HepG2 (cell line): Measurements from ENCODE around the gene PITRM1. TPM values are rescaled to one million over a fixed set of nuclear protein-coding genes. Genes with fewer than 3 reads are reported as not detected.

ENCODE experiments used
- BRCA1 ChIP-seq: sonication (generic); formaldehyde crosslinking; IDR thresholded peaks from 2 replicates; pipeline ENCODE4 v1.4.0; 2020; ENCODE audit warnings: missing genetic modification reagents
- EHMT2 ChIP-seq: fragments of 200-600 bp; sonication (generic); IDR thresholded peaks from 2 replicates; pipeline ENCODE4 v1.7.0; 2017; ENCODE audit warnings: antibody characterized with exemption, low read depth, low read length, borderline replicate concordance
- ELK4 ChIP-seq: sonication (generic); formaldehyde crosslinking; IDR thresholded peaks from 2 replicates; pipeline ENCODE4 v1.9.0; 2021; ENCODE audit warnings: missing genetic modification reagents, borderline replicate concordance
- FOXK2 ChIP-seq: fragments of 450-650 bp; IDR thresholded peaks from 2 replicates; pipeline ENCODE4 v1.6.1; 2016
- HES4 ChIP-seq: sonication (generic); formaldehyde crosslinking; IDR thresholded peaks from 2 replicates; pipeline ENCODE4 v1.9.0; 2021; ENCODE audit warnings: mild to moderate bottlenecking, missing genetic modification reagents, borderline replicate concordance
- KDM1A ChIP-seq: IDR thresholded peaks from 2 replicates; pipeline ENCODE4 v1.6.1; 2016; ENCODE audit warnings: missing compliant biosample characterization
- RARA ChIP-seq: IDR thresholded peaks from 2 replicates; pipeline ENCODE4 v1.6.1; 2016; ENCODE audit warnings: missing genetic modification reagents, missing compliant biosample characterization
- RFX3 ChIP-seq: IDR thresholded peaks from 2 replicates; pipeline ENCODE4 v1.6.1; 2016; ENCODE audit warnings: missing biosample characterization, missing genetic modification reagents
- SNRNP70 ChIP-seq: fragments of 200-400 bp; formaldehyde crosslinking; IDR thresholded peaks from 2 replicates; pipeline ENCODE4 v1.6.1; 2017; ENCODE audit warnings: mild to moderate bottlenecking, low read depth, low read length, moderate library complexity
- TSC22D2 ChIP-seq: sonication (generic); formaldehyde crosslinking; IDR thresholded peaks from 2 replicates; pipeline ENCODE4 v1.5.1; 2020; ENCODE audit warnings: missing genetic modification reagents, mild to moderate bottlenecking, borderline replicate concordance
- YY1 ChIP-seq: IDR thresholded peaks from 2 replicates; pipeline ENCODE4 v1.6.1; 2011; ENCODE audit warnings: low read length, low read depth, moderate library complexity, mild to moderate bottlenecking; ENCODE audit not compliant: insufficient read depth, insufficient replicate concordance
- ZNF616 ChIP-seq: sonication (generic); formaldehyde crosslinking; IDR thresholded peaks from 2 replicates; pipeline ENCODE4 v1.5.0; 2020; ENCODE audit warnings: low read depth, mild to moderate bottlenecking, missing genetic modification reagents
- ZNF841 ChIP-seq: sonication (generic); formaldehyde crosslinking; IDR thresholded peaks from 2 replicates; pipeline ENCODE4 v1.8.1; 2023; ENCODE audit warnings: missing genetic modification reagents, borderline replicate concordance
- polyA plus RNA-seq, 8 experiments: library from polyadenylated mRNA; depleted of rRNA in 3 of 8; stranded (reverse) in 7 of 8; unstranded in 1 of 8; fragments of >200 nt; fragmentation: Illumina TruSeq in 4 of 8; extraction: Trizol in 4 of 8; gene quantifications; 2 replicates each; pipeline versions ENCODE4 v1.2.1 to v1.2.3, GENCODE V29; 2011 to 2016; ENCODE audit warnings: low read depth in 4 of 8, missing spikeins in 1 of 8, mixed read lengths in 1 of 8; ENCODE audit not compliant: insufficient read depth in 1 of 8
- total RNA-seq, 5 experiments: library from RNA; depleted of rRNA; stranded (reverse); fragments of >200 nt; fragmentation: Illumina TruSeq; extraction: Trizol; gene quantifications; 2 replicates each; pipeline ENCODE4 v1.2.3, GENCODE V29; 2016; ENCODE audit warnings: low read depth in 1 of 5
- TF ChIP-seq, protein P1 (sequence below): sonication (generic); formaldehyde crosslinking; IDR thresholded peaks from 2 replicates; pipeline ENCODE4 v1.4.0; 2020; ENCODE audit warnings: missing genetic modification reagents, borderline replicate concordance
- TF ChIP-seq, protein P2 (sequence below): sonication (generic); formaldehyde crosslinking; IDR thresholded peaks from 2 replicates; pipeline ENCODE4 v1.4.0; 2020; ENCODE audit warnings: missing genetic modification reagents
- TF ChIP-seq, protein P3 (sequence below): sonication (generic); formaldehyde crosslinking; conservative IDR thresholded peaks from 2 replicates; pipeline ENCODE4 v1.8.0; 2022; ENCODE audit warnings: low read depth, missing genetic modification reagents
- TF ChIP-seq, protein P4 (sequence below): IDR thresholded peaks from 2 replicates; pipeline ENCODE4 v1.6.1; 2016; ENCODE audit warnings: low read depth, missing genetic modification reagents, missing compliant biosample characterization

The PITRM1 gene
- total and polyA plus RNA-seq, 2 of the 13 experiments (the other 11 are each of a cell fraction or from before 2014, with no cell fraction given) = 16.4 to 29.0 TPM

DNA sequence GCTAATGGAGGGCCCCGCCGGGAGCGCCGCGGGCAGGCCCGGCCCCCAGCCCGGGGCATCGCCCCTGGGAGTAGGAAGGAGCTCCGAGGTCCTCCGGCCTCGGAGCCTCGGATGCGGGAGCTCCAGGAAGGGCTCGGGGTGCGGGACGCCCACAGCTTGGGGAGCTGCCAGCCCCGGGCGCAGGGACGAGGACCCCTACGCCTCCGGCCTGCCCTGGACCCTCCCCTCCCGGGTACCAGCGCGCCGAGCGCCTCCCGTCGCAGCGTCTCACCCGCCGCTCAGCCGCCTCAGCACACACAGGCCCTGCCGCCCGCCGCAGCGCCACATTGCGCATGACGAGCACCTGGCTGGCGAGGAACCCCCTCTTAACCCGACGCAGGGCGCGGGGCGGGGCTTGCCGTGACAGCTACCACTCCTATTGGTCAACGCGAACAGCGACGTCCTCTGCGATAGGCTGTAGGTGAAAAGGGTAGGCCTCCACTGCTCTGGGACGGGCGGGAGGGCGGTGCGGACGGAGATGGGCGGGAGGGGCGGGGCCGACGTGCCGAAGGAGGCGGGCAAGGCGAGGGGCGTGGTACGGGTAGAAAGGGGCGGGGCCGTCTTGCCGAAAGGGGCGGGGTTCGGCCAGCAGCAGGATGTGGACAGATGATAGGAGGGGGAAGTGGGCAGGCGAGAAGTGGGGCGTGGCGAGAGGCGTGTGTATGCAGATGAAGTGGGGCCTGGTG lies at the start of gene PITRM1 (continued):
- TF ChIP-seq SNRNP70 (no peak), TSC22D2 (peak; percentile 49; the same call in 1 of the 2 replicates), YY1 (peak; percentile 57), RARA (peak; percentile 28; the same call in 1 of the 2 replicates), KDM1A (CRISPR knock-in tag) (no peak), FOXK2 (no peak), HES4 (CRISPR knock-in tag) (no peak), ZNF616 (CRISPR knock-in tag) (no peak; the same call in 1 of the 2 replicates), EHMT2 (no peak), ZNF841 (CRISPR knock-in tag) (no peak), ELK4 (no peak), BRCA1 (CRISPR knock-in tag) (no peak), RFX3 (CRISPR knock-in tag) (no peak)
- TF ChIP-seq, protein P1, sequence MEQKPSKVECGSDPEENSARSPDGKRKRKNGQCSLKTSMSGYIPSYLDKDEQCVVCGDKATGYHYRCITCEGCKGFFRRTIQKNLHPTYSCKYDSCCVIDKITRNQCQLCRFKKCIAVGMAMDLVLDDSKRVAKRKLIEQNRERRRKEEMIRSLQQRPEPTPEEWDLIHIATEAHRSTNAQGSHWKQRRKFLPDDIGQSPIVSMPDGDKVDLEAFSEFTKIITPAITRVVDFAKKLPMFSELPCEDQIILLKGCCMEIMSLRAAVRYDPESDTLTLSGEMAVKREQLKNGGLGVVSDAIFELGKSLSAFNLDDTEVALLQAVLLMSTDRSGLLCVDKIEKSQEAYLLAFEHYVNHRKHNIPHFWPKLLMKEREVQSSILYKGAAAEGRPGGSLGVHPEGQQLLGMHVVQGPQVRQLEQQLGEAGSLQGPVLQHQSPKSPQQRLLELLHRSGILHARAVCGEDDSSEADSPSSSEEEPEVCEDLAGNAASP (CRISPR knock-in tag) = peak; percentile 58; the same call in 1 of the 2 replicates
- TF ChIP-seq, protein P2, sequence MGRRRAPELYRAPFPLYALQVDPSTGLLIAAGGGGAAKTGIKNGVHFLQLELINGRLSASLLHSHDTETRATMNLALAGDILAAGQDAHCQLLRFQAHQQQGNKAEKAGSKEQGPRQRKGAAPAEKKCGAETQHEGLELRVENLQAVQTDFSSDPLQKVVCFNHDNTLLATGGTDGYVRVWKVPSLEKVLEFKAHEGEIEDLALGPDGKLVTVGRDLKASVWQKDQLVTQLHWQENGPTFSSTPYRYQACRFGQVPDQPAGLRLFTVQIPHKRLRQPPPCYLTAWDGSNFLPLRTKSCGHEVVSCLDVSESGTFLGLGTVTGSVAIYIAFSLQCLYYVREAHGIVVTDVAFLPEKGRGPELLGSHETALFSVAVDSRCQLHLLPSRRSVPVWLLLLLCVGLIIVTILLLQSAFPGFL (CRISPR knock-in tag) = no peak
- TF ChIP-seq, protein P3, sequence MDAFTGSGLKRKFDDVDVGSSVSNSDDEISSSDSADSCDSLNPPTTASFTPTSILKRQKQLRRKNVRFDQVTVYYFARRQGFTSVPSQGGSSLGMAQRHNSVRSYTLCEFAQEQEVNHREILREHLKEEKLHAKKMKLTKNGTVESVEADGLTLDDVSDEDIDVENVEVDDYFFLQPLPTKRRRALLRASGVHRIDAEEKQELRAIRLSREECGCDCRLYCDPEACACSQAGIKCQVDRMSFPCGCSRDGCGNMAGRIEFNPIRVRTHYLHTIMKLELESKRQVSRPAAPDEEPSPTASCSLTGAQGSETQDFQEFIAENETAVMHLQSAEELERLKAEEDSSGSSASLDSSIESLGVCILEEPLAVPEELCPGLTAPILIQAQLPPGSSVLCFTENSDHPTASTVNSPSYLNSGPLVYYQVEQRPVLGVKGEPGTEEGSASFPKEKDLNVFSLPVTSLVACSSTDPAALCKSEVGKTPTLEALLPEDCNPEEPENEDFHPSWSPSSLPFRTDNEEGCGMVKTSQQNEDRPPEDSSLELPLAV (CRISPR knock-in tag) = no peak
- TF ChIP-seq, protein P4, sequence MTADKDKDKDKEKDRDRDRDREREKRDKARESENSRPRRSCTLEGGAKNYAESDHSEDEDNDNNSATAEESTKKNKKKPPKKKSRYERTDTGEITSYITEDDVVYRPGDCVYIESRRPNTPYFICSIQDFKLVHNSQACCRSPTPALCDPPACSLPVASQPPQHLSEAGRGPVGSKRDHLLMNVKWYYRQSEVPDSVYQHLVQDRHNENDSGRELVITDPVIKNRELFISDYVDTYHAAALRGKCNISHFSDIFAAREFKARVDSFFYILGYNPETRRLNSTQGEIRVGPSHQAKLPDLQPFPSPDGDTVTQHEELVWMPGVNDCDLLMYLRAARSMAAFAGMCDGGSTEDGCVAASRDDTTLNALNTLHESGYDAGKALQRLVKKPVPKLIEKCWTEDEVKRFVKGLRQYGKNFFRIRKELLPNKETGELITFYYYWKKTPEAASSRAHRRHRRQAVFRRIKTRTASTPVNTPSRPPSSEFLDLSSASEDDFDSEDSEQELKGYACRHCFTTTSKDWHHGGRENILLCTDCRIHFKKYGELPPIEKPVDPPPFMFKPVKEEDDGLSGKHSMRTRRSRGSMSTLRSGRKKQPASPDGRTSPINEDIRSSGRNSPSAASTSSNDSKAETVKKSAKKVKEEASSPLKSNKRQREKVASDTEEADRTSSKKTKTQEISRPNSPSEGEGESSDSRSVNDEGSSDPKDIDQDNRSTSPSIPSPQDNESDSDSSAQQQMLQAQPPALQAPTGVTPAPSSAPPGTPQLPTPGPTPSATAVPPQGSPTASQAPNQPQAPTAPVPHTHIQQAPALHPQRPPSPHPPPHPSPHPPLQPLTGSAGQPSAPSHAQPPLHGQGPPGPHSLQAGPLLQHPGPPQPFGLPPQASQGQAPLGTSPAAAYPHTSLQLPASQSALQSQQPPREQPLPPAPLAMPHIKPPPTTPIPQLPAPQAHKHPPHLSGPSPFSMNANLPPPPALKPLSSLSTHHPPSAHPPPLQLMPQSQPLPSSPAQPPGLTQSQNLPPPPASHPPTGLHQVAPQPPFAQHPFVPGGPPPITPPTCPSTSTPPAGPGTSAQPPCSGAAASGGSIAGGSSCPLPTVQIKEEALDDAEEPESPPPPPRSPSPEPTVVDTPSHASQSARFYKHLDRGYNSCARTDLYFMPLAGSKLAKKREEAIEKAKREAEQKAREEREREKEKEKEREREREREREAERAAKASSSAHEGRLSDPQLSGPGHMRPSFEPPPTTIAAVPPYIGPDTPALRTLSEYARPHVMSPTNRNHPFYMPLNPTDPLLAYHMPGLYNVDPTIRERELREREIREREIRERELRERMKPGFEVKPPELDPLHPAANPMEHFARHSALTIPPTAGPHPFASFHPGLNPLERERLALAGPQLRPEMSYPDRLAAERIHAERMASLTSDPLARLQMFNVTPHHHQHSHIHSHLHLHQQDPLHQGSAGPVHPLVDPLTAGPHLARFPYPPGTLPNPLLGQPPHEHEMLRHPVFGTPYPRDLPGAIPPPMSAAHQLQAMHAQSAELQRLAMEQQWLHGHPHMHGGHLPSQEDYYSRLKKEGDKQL (CRISPR knock-in tag) = no peak
